GM21528 (cell line): Measurements from ENCODE around the gene KLK15.
"Not testable (repeated sequence)": the region's sequence is repeated elsewhere in the genome, so short reads cannot be mapped to it uniquely, and the experiment has no call there.

Source experiments
- ATAC-seq: cut with Tn5 transposase; IDR thresholded peaks from one replicate; pipeline ENCODE4 v1.9.1; 2021; ENCODE audit warnings: mild to moderate bottlenecking, moderate library complexity; ENCODE audit not compliant: unreplicated experiment, low FRiP score

KLK15 gene

DNA sequence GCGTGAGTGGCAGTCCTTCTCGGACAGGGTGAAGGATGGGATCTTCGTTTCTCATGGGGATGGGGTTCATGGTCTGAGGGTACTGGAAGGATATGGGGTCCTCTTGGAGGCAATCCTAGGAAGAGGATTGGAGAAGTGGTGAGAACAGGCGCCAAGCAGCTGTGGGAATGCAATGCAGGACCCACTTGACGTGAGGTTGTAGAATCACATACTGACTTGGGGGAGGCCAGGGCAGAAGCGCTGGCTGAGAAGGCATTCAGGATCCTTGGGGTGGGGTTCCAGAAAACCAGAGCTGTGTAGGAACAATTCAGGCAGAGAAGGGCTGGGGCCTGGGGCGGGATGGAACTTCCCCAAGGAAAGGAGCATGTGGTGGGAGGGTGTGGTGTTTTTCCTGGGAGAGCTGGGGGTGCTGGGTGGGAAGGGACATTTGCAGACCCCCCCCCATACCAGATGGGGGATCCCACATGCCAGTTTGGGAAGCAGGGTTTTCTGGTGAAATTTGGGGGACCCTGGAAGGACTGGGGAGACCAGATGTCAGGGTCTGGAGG is 10.6 kb downstream of the KLK15 start:
- ATAC-seq, result no peak

DNA sequence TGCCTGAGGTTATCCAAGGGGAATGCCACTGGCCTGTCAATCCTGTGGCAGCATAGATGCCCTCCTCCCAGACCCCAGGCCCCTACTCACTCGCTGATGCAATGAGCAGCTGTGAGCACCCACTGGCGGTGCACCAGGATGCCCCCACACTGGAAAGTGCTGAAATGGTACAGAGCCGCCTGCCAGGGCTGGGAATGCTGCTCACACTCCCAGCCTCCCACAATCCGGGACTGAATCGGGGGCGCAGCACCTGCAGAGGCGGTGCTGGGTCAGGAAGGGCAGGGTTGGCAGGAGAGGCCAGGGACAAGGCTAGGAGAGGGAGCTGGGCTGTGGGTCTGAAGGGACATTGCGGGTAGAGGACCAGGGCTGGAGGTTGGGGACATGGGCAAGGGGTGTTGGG is 11.8 kb downstream of the KLK15 start:
- no peak for ATAC-seq

GRCh38 chr19:50821248-50821612 is 12.1 kb downstream of the KLK15 start:
- no peak for ATAC-seq

DNA sequence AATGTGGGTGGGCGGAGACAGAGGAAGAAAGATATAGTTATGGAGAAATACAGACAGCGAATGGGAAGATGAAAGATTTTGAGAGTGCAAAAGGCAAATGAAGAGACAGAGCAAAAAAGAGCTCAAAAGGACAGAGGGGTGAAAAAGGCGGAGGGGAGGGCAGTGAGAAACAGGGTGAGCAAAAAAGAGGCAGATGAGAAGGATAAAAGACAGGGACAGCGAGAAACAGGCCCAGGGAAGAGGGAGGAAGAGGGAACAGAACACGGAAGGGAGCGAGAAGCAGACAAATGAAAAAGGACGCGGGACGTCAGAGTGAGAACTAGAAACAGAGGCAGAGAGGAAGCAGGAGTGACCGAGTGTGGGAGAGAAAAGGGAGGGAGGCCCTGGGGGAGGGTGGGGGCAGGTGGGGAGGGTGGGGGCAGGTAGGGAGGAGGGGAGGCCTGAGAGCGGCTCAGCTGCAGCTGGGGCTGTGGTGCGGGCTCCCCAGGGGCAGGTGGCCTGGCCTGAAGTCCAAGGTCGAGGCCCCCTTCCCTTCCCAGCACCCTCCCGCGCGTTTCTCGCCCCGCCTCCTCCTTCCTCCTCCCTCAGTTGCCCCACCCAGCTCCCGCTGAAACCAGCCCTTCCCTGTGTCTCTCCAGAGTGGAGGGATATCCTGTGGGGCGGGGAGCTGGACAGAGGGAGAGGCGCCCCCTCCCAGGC is 12.7 kb downstream of the KLK15 start:
- ATAC-seq, result no peak

GRCh38 chr19:50820086-50820485 is 13.3 kb downstream of the KLK15 start:
- no peak for ATAC-seq

GRCh38 chr19:50819636-50820035 is 13.7 kb downstream of the KLK15 start:
- no peak for ATAC-seq

DNA sequence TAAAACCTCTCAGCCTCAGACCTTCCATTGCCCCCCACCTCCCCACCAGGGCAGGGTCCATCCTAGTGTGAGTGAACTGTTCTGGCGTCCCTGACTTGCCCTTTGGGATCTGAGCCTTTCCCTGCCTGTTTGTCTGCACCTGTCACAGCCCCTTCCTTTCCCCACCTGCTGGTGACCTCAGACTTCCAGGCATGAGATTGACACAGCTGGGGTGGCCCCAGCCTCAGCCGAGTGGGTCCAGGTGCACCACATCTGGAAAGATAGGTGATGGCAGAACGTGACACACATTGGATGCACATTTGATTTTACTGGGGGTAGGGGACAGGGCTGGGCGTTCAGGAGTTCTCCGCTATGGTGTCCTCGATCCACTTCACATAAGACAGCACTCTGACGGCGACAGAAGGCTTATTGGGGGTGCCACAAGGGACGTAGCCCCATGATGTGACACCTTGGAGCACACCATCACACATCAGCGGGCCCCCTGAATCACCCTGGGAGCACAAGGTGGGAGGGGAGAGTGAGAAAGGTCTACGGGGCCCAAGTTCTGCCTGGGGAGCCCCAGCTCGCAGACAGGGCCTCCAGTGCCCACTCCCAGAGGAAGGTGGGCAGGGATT is 14.4 kb downstream of the KLK15 start:
- no peak for ATAC-seq

GRCh38 chr19:50817941-50818858 is 15.2 kb downstream of the KLK15 start:
- peak; percentile 54 for ATAC-seq

- ATAC-seq, result no peak
Measured at GRCh38 chr19:50815439-50815838, 17.9 kb downstream of the KLK15 start.

GRCh38 chr19:50814883-50815282 is 18.5 kb downstream of the KLK15 start:
- ATAC-seq, result no peak

DNA sequence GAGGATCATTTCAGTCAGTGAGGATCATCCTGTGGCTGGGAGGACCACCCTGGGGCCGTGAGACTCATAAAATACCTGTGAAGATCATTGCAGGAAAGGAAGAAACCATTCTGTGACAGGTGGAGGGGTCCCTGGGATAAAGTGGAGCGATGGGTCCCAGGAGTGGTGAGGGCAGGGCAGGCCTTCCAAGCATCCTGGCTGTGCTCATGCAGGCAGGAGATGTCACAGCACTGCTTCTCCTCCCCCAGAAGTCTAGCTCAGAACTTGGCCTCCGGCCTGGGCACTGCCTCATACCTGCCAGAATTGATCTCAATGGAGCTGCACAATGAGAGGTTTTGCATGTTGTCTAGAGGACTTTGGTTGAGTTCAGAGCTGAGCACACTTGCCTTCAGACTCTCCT is 20.9 kb downstream of the KLK15 start:
- no peak for ATAC-seq

- ATAC-seq, result not testable (repeated sequence)
Measured at GRCh38 chr19:50811622-50812238, 21.6 kb downstream of the KLK15 start.

DNA sequence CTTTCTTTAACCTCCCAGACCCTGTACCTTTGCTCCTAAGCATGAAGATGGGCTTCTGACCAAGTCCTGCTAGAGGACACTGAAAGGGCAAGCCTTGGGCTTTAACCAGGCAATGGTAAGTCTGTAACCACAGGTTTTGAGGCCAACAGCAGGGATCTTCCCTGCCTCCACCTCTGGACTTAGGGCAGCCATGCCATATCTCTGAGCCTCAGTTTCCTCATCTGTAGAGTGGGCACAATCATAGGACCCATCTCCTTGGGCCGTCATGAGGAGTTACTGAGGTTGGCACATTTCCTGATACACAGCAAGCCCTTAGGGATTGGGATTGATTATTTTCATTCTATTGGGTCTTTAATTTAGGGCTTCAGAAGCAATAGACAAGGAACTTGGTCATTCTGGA is 24.5 kb downstream of the KLK15 start:
- no peak for ATAC-seq

GRCh38 chr19:50804420-50805272 is 28.7 kb downstream of the KLK15 start:
- ATAC-seq, result peak; percentile 85

DNA sequence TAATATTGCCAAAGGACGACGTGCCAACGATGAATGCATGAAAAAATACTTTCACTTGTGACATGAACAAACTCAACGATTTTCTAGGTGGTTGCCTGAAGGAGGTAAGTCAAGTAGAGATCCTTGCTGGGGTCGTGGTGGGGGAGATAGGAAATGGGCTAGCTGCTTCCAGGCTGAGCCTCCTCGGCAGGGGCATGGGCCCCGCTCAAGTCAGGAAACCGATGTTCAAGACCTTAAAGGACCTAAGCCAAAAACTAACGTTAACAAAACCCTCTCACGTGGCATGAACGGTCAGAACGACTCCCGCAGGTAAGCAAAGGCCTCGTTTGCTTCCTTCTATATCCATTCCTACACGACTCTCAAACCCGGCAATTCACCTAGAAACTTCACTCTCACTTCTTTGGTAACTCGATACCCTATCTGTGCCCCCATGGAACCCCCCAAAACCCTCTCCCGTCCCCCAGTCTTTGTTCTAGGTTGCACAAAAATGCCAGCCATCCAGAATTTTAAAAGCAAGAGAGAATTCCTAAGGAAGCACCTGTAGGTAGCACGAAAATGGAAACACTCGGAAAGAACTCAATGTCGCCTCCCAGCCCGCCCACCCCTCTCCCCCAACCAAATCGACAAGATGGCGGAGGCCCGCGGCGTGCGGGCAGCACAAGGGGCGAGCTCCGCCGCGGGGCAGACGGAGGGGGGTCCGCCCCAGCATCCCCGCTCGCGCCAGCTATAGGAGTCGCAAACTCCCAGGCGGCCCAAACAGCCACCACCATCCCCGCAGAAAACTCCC is 29.5 kb downstream of the KLK15 start:
- peak; percentile 14 for ATAC-seq

GRCh38 chr19:50801107-50801506 is 32.3 kb downstream of the KLK15 start:
- ATAC-seq, result no peak

- no peak for ATAC-seq
Measured at GRCh38 chr19:50799547-50799851, 33.9 kb downstream of the KLK15 start.

DNA sequence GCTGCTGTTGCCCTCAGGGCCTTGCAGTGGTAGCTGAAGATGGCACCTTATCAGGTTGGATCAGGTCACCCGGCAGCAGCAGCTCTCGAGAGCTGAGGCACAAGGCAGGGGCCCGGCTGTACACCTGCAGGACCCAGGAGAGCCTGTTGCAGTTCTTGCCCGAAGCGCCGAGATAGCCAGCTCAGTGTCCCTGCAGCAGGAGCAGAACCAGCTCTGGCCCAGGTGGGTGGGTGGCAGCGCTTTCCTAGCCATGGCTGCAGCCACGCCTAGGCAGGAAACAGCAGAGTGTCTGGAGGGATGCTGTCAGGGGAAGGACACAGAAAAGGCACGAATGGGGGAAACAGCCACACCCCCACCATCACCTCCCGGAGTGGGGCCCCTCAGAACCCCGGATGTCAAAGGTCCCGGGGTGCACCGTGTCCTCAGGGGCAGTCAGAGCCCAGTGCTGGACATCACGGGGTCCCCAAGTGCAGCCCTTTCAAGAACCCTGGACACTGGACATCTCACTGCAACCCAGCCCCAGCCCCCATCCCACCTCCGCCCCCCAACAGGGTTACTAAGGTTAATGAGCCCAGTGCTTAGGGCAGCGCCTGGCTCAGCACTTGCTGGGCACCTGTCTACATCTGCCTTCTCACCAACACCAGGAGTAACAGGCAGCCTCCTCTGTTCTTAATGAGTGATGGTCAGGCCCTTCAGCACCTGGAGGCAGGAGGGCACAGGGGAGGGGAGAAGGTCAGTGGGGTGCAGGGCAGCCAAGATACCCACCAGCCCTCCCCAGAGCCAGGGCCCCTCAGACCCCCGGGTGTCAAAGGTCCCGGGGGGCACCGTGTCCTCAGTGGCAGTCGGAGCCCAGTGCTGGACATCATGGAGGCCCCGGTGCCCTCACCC is 34.5 kb downstream of the KLK15 start:
- ATAC-seq, result no peak
